Activated CD8-positive, alpha-beta T cell treated with anti-CD3 and anti-CD28 coated beads for 36 hours (primary cell): ENCODE results near the gene UNC13C. TPM values are rescaled to one million over a fixed set of nuclear protein-coding genes. Genes with fewer than 3 reads are reported as not detected.

Experiments used
- ATAC-seq: fragments of 200-7000 bp; cut with Tn5 transposase; one replicate; pipeline ENCODE4 v1.10.0; 2021; ENCODE audit warnings: mild to moderate bottlenecking, moderate library complexity
- CTCF ChIA-PET: fragments of 350-600 bp; sonication (Branson Sonifier 250); formaldehyde crosslinking; loops from one replicate; lab custom pipeline; 2021; ENCODE audit warnings: antibody characterized with exemption; lab: Charles Lee
- POLR2A ChIA-PET: fragments of 350-600 bp; sonication (Branson Sonifier 250); formaldehyde crosslinking; loops from one replicate; lab custom pipeline; 2021; ENCODE audit warnings: antibody characterized with exemption; lab: Charles Lee
- DNase-seq: peaks from one replicate; pipeline ENCODE4 v3.0.0-alpha.2; 2020
- H3K27ac Mint-ChIP-seq: one replicate; pipeline ENCODE4 v1.8.0; 2021; ENCODE audit warnings: mild to moderate bottlenecking, mixed read lengths
- H3K27me3 Mint-ChIP-seq: one replicate; pipeline ENCODE4 v1.8.0; 2021; ENCODE audit warnings: mixed read lengths
- H3K36me3 Mint-ChIP-seq: one replicate; pipeline ENCODE4 v1.8.0; 2021; ENCODE audit warnings: low read depth, mixed read lengths
- H3K4me1 Mint-ChIP-seq: one replicate; pipeline ENCODE4 v1.8.0; 2021; ENCODE audit warnings: low read depth, mixed read lengths
- H3K4me3 Mint-ChIP-seq: one replicate; pipeline ENCODE4 v1.8.0; 2021; ENCODE audit warnings: mild to moderate bottlenecking, moderate library complexity, mixed read lengths
- H3K9me3 Mint-ChIP-seq: one replicate; pipeline ENCODE4 v1.8.0; 2021; ENCODE audit warnings: mixed read lengths
- intact Hi-C: fragments of 100-400 bp; cut with micrococcal nuclease; formaldehyde crosslinking; loops from one replicate; pipeline ENCODE4 v1.10.0; 2022
- total RNA-seq, 2 experiments: library from RNA; stranded (reverse); gene quantifications; one replicate each; pipeline ENCODE4 v1.2.3, GENCODE V29; 2021
- TF ChIP-seq, protein P1 (sequence below): fragments of 200-600 bp; IDR thresholded peaks from one replicate; pipeline ENCODE4 v1.8.0; 2022; ENCODE audit warnings: antibody characterized with exemption, mild to moderate bottlenecking

The UNC13C gene
- total RNA-seq, 2 experiments from 2014 or later, result not detected

DNA sequence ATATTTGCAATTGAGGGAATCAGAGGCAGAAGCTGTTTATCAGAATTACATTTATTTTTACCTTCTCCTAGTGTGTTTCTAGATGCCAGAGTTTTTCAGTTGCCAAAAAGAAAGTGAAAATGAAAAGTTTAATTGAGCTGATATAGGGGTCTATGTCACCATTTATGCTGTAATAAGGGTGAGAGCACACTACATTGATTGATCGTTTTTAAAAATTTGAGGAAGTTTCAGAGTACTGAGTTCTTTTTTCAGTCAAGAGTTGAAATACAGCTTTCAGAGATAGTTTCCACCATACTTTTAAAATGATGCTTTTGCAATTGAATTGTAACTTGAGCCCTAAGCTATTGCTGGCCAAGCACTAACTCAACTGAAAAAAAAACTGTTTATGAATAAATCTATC lies 326.9 kb downstream of the UNC13C start:
- ATAC-seq, result no peak
- CTCF ChIA-PET, result no interaction called here

DNA sequence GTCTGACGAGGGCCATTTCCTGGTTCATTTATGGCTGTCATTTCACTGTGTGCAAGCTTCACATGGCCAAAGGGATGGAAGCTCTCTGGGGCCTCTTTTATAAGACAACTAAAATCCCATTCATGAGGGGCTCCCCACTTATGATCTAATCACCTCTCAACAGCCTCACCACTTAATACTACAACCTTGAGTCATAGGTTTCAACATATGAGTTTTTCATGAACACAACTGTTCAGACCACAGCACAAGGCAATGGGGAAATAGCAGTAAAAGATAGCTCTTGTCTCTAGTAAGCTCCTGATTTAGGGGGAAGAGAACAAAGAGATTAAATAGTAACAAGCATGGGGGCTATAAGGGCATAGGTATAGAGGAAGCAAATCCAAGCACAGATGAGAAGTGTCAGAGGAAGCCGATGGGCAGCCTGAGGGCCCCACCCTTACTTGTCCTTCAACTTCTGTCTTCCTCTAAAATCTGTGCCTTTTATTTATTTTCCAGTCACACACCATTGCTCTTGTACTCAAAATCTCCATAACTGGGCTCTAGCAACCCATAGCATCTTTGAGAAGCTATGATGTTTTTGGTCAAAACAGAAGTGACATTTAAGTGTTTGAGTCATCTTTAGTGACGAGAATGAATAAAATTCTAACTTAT lies 329.1 kb downstream of the UNC13C start:
- H3K36me3 Mint-ChIP-seq, result no peaks in the 10 kb centered on the region
- no peaks in the 10 kb centered on the region for H3K27me3 Mint-ChIP-seq
- POLR2A ChIA-PET, result no interaction called here
- DNase-seq (no peak), ATAC-seq (no peak)
- H3K4me3 Mint-ChIP-seq, result no peak overlapping the region
- CTCF ChIA-PET, result no interaction called here
- H3K9me3 Mint-ChIP-seq, result no peaks in the 10 kb centered on the region
- H3K4me1 Mint-ChIP-seq, result no peaks in the 10 kb centered on the region
- intact Hi-C loops, result no loop called here
- no peak overlapping the region for H3K27ac Mint-ChIP-seq
- TF ChIP-seq, protein P1, sequence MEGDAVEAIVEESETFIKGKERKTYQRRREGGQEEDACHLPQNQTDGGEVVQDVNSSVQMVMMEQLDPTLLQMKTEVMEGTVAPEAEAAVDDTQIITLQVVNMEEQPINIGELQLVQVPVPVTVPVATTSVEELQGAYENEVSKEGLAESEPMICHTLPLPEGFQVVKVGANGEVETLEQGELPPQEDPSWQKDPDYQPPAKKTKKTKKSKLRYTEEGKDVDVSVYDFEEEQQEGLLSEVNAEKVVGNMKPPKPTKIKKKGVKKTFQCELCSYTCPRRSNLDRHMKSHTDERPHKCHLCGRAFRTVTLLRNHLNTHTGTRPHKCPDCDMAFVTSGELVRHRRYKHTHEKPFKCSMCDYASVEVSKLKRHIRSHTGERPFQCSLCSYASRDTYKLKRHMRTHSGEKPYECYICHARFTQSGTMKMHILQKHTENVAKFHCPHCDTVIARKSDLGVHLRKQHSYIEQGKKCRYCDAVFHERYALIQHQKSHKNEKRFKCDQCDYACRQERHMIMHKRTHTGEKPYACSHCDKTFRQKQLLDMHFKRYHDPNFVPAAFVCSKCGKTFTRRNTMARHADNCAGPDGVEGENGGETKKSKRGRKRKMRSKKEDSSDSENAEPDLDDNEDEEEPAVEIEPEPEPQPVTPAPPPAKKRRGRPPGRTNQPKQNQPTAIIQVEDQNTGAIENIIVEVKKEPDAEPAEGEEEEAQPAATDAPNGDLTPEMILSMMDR, result no peak

More for the DNA sequence above, 326.9 kb downstream of the UNC13C start:
- TF ChIP-seq, protein P1, result no peak
- Mint-ChIP-seq H3K27me3 (no peaks in the 10 kb centered on the region), H3K27ac (no peak overlapping the region), H3K9me3 (no peaks in the 10 kb centered on the region), H3K4me3 (no peak overlapping the region), H3K36me3 (no peaks in the 10 kb centered on the region), H3K4me1 (no peaks in the 10 kb centered on the region)
- intact Hi-C loops, result no loop called here
- POLR2A ChIA-PET, result no interaction called here
- DNase-seq, result no peak

DNA sequence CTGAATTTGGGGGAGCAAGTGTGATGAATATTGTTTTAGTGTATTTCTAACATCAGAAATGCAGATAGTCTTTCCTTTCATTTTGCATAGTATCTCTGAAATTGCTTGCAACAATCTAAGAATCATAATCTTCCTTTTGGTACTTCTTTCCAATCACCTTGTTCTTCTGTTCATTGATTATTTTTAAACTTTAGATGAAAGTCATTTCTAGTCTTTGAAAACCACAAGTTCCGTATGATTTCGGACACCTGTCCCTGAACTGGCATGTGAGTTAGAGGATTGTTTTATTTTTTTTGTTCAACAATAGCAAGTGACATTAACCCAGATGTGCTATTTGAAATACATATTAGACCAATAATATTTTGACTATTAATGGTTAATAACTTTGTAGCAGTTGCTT lies 329.7 kb downstream of the UNC13C start:
- CTCF ChIA-PET, result no interaction called here

DNA sequence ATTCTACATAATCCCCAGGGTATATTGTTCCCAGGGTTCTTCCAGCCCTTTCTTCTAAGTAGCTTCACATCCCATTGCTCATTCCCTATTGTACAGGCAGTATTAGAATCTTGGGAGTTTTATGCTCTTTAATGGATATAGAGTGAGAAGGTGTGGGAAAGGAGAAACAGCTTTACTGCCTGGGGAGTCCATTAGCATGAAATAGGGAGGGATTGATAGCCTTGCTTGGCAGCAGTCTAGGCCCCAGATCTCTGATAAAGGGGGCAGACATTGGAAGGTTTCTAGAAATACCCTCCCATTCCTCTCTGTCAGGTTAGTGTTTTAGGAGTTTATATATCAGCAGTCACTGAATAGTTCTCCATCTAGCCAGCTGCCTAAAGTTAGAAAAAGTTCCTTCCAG lies 334.3 kb downstream of the UNC13C start:
- TF ChIP-seq, protein P1, result no peak
- no peaks in the 10 kb centered on the region for H3K27me3 Mint-ChIP-seq
- ChIA-PET POLR2A (no interaction called here), CTCF (no interaction called here)
- no peaks in the 10 kb centered on the region for H3K36me3 Mint-ChIP-seq
- H3K4me1 Mint-ChIP-seq, result no peaks in the 10 kb centered on the region
- intact Hi-C loops, result no loop called here
- ATAC-seq (no peak), DNase-seq (no peak)
- H3K4me3 Mint-ChIP-seq, result no peak overlapping the region
- H3K9me3 Mint-ChIP-seq, result no peaks in the 10 kb centered on the region
- H3K27ac Mint-ChIP-seq, result no peak overlapping the region

More for the DNA sequence above, 329.7 kb downstream of the UNC13C start:
- intact Hi-C loops, result no loop called here
- H3K4me1 Mint-ChIP-seq, result no peaks in the 10 kb centered on the region
- TF ChIP-seq, protein P1, result no peak
- no peak for DNase-seq
- H3K27ac Mint-ChIP-seq, result no peak overlapping the region
- H3K36me3 Mint-ChIP-seq, result no peaks in the 10 kb centered on the region
- H3K4me3 Mint-ChIP-seq, result no peak overlapping the region
- POLR2A ChIA-PET, result no interaction called here
- H3K27me3 Mint-ChIP-seq, result no peaks in the 10 kb centered on the region
- ATAC-seq, result no peak
- no peaks in the 10 kb centered on the region for H3K9me3 Mint-ChIP-seq

GRCh38 chr15:54321426-54321825 lies 343.2 kb downstream of the UNC13C start:
- no peak overlapping the region for H3K27ac Mint-ChIP-seq
- CTCF ChIA-PET, result no interaction called here
- no peaks in the 10 kb centered on the region for H3K4me1 Mint-ChIP-seq
- peaks cover 2% of the 10 kb centered on the region for H3K27me3 Mint-ChIP-seq
- intact Hi-C loops, result no loop called here
- POLR2A ChIA-PET, result no interaction called here
- ATAC-seq (no peak), DNase-seq (no peak)
- H3K4me3 Mint-ChIP-seq, result no peak overlapping the region
- TF ChIP-seq, protein P1, result no peak
- H3K36me3 Mint-ChIP-seq, result no peaks in the 10 kb centered on the region
- no peaks in the 10 kb centered on the region for H3K9me3 Mint-ChIP-seq
